GM19099 (cell line): ENCODE results near the gene ATP6V1A.

Source experiments
- POLR2A ChIP-seq: IDR thresholded peaks from 3 replicates; pipeline ENCODE4 v1.6.1; 2011; ENCODE audit warnings: low read depth; ENCODE audit not compliant: insufficient read length; ENCODE audit errors: extremely low read depth

Gene ATP6V1A

DNA sequence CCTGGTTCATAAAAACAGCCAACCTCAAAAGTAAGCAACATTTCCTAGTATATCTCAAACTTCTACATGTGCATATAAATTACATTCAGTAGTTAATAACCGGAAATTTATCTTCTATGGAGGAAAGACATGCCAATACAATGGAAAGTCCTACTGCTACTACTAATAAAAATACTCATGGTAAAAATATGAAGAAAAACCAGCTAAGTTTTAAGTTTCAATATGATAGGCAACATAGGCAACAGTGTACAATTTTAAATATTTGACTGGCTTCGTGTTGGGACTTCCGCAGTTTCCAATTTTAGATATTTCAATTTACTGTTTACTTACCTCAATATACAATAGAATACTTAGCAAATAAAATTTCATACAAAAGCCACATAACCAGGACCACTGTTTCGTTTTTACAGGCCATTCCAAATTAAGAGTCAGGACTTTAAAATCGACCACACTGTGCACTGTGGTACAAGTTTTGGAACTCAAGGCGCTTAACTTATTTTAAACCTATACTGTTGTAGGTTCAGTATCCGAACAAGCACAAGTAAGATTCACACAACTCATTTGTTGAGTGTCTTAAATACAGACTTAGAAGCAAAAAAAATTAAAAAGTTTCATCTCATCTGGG lies 3.7 kb upstream of the ATP6V1A start:
- TF ChIP-seq POLR2A = no peak

DNA sequence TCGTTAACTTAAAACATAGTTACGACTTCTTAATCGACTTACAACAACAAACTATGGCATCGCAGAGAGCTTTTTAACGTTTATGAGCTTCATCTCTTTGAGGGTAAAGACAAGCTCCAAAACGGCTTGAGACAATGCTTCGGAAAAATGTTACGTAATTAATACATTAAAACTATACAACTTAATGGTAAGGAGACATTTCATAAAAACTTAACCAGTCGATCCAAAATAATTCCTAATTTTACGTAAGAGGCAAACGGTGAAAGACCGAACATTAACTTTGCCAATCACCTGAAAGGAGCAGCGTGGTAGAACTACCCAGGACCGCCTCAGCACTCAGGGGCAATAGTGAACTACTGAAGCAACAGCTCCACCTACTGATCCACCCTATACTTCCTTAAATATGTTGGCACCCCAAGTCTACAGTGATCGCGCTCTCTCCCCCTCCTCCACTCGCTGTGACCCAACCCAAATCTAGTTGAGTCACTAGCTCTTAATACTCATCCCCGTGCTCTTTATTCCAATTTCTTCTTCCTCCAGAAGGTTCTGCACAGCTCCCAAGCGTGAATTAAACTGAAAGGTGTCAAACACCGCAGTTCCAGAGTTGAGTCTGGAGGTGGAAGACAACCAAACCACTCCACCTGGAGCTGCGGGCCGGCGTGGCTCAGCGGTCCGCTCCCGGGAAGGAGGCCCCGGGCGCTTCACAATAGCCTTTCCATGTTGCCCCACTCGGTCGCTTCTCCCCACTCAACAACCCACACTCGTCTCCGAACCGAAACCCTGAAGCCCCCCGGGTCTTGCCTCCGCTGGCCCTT lies 1.7 kb upstream of the ATP6V1A start:
- TF ChIP-seq POLR2A = no peak

DNA sequence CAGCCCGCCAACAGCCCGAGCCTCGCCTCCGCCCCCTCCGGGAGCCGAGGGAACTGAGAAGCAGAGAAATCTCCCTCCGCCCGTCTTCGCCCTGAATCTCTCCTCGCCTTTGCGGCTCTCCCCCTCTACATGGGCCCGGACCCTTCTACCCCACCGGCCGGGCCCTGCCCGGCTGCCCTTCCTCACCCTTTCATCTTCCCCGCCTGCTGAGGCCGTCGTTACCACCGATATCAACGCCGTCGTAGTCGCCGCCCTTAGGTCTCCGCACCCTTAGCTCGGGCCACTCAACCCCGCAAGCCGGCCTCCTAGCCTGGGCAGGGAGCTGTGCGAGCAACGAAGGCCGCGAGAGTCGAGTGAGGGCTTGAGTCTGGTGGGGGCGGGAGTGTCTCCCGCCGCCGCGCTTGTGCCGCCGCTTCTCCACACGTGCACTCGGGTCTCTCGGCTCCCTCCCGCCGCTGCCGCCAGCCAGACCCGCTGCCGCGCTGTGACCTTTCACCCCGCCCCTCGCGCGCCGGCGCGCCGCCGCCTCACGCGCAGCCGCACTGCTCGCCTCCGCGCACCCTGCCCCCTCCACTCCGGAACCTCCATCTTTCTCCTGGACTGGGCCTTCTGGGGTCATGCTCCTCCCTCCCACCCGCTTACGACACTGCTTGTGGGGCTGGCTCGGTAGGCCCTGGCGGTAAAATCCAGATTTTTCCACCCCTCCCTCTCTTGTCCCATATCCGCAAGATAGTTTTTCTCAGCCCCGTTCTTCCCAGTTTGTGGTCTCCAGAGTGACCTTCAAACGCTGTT lies 883 bp upstream of the ATP6V1A start, which contains the start of gene NAA50:
Gene NAA50, minus strand, starts transcription at position 494 of the 792 bp plus-strand sequence. Its CDS starts 300 bp downstream, at position 194.
- peak; percentile 87 for TF ChIP-seq POLR2A

DNA sequence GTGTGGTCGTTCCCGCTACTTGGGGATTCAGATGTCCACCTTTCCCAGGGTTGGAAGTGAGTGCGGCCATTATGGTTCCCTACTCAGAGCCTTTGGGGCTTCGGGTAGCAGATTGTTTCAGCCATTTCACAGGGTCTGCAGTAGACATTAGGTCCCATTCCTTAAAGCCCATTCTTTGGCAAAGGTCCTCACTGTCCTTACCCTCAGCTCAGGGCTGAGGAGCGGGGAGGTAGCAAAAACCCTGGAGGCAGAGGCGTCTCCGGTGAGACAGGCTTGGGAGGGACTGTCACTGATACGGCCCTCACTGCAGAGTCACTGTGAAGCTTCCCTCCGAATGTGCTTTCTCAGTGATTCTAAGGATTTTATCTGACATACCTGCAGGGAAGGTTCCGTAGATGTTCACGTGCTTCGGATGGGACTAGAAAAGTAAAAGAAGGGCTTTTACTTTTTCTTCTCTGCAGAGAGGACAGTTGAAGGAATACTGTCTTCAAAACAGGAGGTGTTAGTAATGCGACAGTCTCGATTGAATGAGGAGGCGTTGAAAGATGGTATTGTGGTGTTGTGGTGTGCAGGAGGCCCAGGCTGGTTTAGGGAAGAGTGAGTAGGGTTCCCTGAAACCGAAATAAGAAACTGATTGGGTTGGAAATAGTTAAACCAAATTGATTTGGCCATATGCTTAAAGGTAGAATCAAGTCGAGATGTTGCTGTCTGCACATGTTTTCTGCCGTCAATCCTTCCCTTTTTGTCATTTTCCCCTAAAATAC lies 630 bp downstream of the ATP6V1A start:
- TF ChIP-seq POLR2A = no peak

DNA sequence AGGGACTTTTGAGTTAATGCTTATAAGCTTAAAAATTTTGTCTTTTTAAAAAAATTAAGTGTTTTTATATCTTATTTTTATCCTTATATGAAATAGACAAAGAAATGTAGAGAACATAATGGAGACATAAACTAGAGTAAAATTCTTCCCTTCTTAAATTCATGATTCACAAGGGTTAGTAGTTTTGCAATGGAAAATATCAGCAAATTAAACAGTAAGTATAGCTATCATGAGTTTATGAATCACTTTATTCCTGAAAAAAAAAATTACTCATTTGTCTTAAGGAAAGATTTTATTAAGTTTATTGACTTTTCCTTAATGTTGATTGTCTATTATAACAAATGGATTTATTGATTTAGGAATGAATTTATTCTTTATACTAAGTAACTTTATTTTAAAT lies 4.3 kb downstream of the ATP6V1A start:
- no peak for TF ChIP-seq POLR2A

DNA sequence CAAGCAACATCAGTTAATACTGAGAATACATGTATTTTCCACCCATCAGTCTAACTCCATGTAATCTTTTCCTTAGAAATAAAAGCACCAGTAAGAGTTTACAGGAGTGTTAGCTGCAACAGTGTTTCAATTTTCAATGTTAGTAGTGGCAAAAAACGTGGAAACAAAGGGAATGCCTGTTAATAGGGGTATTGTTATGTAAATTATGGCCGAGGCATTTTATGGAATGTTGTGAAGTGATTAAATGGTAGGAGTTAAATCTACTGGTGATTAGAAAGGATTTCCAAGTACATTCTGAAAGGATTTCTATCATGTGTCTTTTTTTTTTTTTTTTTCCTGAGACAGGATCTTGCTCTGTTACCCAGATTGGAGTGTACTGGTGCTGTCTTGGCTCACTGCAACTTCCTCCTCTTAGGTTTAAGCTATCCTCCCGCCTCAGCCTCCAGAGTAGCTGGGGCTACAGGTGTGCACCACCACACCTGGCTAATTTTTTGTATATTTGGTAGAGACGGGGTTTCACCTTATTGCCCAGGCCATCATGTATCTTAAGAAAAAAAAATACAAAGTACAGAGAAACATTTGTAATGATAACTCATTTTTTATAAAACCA lies 6.6 kb downstream of the ATP6V1A start:
- TF ChIP-seq POLR2A = no peak

DNA sequence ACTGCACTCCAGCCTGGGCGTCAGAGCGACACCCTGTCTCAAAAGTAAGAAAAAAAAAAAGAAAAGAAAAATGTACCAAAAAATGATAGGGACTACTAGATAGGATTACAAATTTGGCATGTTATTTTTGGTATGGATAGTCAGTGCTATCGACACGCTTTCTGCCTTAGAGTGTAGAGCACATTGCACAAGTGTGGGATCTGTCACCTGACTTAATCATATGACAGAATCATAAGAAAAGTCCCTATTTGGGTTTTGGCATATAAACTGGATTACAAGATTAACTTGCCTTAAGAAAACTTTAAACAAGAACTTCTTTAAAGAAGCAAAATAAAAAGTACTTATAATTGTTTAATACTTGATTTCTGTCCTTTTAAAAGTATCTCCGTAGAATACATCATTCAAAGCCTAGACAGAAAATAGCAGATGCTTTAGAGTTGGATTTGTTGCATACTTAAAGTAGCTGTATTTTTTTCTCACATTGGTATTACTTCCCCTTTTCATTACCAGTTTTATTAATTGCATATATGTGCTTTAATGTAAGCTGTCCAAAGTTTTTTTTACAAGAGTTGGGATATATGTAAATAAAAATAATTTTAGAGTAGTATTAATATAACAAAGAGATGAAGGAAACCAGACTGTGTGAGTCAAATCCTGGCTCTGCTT lies 7.8 kb downstream of the ATP6V1A start:
- no peak for TF ChIP-seq POLR2A

DNA sequence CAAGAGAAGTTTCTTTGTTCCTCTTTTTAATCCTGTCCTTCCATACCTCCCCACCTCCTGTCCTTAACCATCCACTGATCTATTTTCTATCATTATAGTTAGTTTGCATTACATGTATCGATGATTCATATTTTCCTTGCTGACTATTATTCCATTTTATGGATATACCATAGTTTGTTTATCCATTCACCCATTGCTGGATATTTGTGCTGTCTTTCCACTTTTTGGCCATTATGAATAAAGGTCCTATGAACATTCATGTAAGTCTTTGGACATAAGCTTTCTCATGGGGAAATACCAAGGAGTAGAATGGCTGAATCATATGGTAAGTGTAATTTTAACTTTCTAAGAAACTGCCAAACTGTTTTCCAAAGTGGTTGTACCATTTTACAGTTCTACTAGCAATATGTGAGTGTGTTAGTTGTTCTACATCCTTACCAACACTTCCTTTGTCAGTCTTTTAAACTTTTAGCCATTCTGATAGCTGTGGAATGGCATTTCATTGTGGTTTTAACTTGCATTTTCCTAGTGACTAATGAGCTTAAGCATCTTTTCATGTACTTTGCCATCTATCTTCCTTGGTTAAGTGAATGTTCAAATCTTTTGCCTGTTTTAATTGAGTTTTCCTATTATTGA lies 11.7 kb downstream of the ATP6V1A start:
- TF ChIP-seq POLR2A = no peak

DNA sequence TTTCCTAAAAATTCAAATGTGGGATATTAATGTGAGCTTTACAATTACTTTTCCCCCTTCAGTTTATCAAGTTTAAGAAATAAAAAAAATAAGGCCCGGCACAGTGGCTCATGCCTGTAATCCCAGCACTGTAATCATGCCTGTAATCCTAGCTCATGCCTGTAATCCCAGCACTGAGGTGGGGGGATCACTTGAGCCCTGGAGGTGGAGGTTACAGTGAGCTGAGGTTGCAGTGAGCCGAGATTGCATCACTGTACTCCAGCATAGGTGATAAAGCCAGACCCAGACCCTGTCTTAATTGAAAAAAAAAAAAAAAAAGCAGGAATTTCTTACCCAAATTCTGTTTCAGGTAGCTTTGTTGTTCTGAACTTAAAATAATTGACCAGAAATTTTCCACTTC lies 17.9 kb downstream of the ATP6V1A start:
- TF ChIP-seq POLR2A = no peak

DNA sequence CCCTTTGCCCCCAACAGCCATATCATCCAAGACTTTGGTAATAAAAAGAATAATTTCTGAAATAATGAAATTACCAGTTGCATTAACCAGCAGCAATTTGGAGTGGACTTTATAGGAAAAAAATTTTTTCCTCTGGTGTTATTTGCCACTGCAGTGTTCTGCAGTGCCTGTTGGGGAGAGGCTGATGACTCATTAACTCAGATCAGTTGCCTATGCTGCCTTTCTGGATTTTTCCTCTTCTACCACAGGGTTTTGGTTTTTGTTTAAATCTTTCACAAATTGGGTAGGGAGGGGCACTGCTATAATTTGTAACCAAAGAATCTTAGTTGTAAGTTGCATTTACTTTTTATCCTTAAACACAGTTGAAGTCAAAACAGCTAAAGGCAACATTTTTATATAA lies 22.7 kb downstream of the ATP6V1A start:
- no peak for TF ChIP-seq POLR2A

DNA sequence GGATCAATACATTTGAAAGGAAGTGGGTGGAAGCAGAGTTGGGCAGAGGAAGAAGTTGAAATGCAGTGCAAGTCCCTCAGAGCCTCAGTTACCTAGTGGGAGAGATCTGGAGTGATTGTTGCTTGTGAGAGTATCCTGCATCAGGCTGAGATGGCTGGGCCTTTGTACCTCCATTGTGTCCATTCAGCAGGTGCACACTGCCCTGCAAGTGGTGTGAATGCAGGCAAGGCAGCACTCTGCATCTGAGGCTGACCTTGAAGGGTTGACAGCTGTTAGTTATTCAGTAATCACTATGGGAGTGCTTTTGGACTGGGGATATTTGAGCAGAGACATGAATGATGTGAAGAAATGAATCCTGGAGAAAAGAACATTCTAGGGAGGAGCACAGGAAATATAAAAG lies 25.2 kb downstream of the ATP6V1A start:
- no peak for TF ChIP-seq POLR2A

DNA sequence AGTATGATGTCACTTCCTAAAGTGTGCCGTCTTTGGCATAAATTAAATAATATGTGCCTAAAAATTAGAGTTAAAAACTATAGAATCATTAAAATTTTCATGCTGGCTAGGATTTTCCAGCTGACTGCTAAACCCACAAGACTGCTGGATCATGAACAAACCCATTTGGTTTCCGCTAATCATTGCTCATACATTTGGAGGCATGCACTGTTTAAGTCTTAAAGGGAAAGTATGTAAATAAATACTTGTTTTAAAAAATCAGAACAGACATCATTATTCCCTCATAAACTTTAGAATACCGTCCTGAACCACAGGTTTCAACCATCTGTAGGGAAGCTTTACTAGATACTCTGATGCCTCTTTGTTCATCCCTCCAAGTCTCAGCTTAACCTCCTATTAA lies 26.5 kb downstream of the ATP6V1A start:
- no peak for TF ChIP-seq POLR2A

DNA sequence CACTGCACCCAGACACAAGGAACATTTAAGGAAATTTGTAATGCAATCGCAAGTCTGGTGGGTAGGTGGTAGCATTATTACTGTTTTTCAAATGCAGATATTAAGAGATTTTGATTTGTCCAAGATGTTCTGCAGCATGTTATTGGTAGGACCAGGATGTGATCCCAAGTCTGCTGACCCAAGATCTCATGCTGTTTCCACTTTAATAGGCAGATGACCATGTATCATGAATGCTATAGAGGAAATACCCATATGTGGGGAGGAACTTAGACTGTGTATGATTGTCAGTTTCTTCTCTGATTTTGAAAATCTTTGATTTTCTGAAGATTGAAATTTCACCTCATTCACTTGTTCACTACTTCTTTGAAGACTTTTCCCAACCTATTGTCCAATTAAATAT lies 28.7 kb downstream of the ATP6V1A start:
- no peak for TF ChIP-seq POLR2A
